Hepatocyte (in vitro differentiated cells): ENCODE data around the gene PLCL1. TPM values are rescaled to one million over a fixed set of nuclear protein-coding genes. Genes with fewer than 3 reads are reported as not detected.

Source experiments
- DNase-seq: peaks from one replicate; pipeline ENCODE4 v3.0.0-alpha.2; 2016; ENCODE audit warnings: low spot score
- H2AFZ ChIP-seq: fragments of 200-600 bp; sonication (generic); 2 replicates; pipeline ENCODE4 v1.6.0; 2016; ENCODE audit warnings: antibody characterized with exemption, mild to moderate bottlenecking
- H3K27ac ChIP-seq: fragments of 200-600 bp; sonication (generic); 2 replicates; pipeline ENCODE4 v1.5.1; 2016; ENCODE audit warnings: mild to moderate bottlenecking
- H3K27me3 ChIP-seq: fragments of 200-600 bp; sonication (generic); 2 replicates; pipeline ENCODE4 v1.6.1; 2016
- H3K36me3 ChIP-seq: fragments of 200-600 bp; sonication (generic); replicated peaks from 2 replicates; pipeline ENCODE4 v1.5.1; 2016; ENCODE audit warnings: low read depth; ENCODE audit not compliant: insufficient read depth
- H3K4me1 ChIP-seq: fragments of 200-600 bp; sonication (generic); 2 replicates; pipeline ENCODE4 v1.5.1; 2016; ENCODE audit warnings: mild to moderate bottlenecking, moderate library complexity; ENCODE audit not compliant: insufficient read depth
- H3K4me2 ChIP-seq: fragments of 200-600 bp; sonication (generic); 2 replicates; pipeline ENCODE4 v1.6.0; 2016
- H3K4me3 ChIP-seq: fragments of 200-600 bp; sonication (generic); 2 replicates; pipeline ENCODE4 v1.5.1; 2016; ENCODE audit warnings: mild to moderate bottlenecking
- H3K79me2 ChIP-seq: fragments of 200-600 bp; sonication (generic); 2 replicates; pipeline ENCODE4 v1.6.0; 2017; ENCODE audit warnings: mild to moderate bottlenecking
- H3K9me2 ChIP-seq: fragments of 200-600 bp; sonication (generic); replicated peaks from 2 replicates; pipeline ENCODE4 v1.6.0; 2017; ENCODE audit warnings: mild to moderate bottlenecking; ENCODE audit not compliant: insufficient read depth
- H3K9me3 ChIP-seq: fragments of 200-600 bp; sonication (generic); 2 replicates; pipeline ENCODE4 v1.5.1; 2016; ENCODE audit warnings: low read depth, mild to moderate bottlenecking
- H4K20me1 ChIP-seq: fragments of 200-600 bp; sonication (generic); 2 replicates; pipeline ENCODE4 v1.6.0; 2016; ENCODE audit warnings: mild to moderate bottlenecking; ENCODE audit not compliant: insufficient read depth, poor library complexity, severe bottlenecking
- EZH2 ChIP-seq: fragments of 200-600 bp; sonication (generic); IDR thresholded peaks from 2 replicates; pipeline ENCODE4 v1.6.1; 2016; ENCODE audit warnings: antibody characterized with exemption, mild to moderate bottlenecking, borderline replicate concordance
- EZH2phosphoT487 ChIP-seq: fragments of 200-600 bp; sonication (generic); IDR thresholded peaks from one replicate; pipeline ENCODE4 v1.6.1; 2018; ENCODE audit warnings: antibody characterized with exemption, mild to moderate bottlenecking, low read depth, moderate library complexity; ENCODE audit not compliant: unreplicated experiment, severe bottlenecking
- WGBS: methylation state at CpG from one replicate; pipeline ENCODE4 v1.1.6; 2016; ENCODE audit warnings: low lambda C conversion rate; ENCODE audit errors: missing lambda C conversion rate; 5-methylcytosine and 5-hydroxymethylcytosine counted together
- polyA plus RNA-seq: library from polyadenylated mRNA; unstranded; fragments of >200 nt; fragmentation: Nextera tagmentation; extraction: Ambion mirVana; gene quantifications from 2 replicates; pipeline ENCODE4 v1.2.1, GENCODE V29; 2016
- total RNA-seq: library from RNA; depleted of rRNA; stranded (reverse); fragments of >200 nt; gene quantifications from 2 replicates; pipeline ENCODE4 v1.2.3, GENCODE V29; 2014
- TF ChIP-seq, protein P1 (sequence below): fragments of 200-600 bp; sonication (generic); IDR thresholded peaks from 2 replicates; pipeline ENCODE4 v1.5.1; 2016; ENCODE audit warnings: antibody characterized with exemption, mild to moderate bottlenecking; ENCODE audit not compliant: poor library complexity

PLCL1 gene
- total and polyA plus RNA-seq, 2 experiments from 2014 or later = 0.37 to 2.4 TPM

- TF ChIP-seq EZH2phosphoT487 (no peak), EZH2 (no peak)
- TF ChIP-seq, protein P1, sequence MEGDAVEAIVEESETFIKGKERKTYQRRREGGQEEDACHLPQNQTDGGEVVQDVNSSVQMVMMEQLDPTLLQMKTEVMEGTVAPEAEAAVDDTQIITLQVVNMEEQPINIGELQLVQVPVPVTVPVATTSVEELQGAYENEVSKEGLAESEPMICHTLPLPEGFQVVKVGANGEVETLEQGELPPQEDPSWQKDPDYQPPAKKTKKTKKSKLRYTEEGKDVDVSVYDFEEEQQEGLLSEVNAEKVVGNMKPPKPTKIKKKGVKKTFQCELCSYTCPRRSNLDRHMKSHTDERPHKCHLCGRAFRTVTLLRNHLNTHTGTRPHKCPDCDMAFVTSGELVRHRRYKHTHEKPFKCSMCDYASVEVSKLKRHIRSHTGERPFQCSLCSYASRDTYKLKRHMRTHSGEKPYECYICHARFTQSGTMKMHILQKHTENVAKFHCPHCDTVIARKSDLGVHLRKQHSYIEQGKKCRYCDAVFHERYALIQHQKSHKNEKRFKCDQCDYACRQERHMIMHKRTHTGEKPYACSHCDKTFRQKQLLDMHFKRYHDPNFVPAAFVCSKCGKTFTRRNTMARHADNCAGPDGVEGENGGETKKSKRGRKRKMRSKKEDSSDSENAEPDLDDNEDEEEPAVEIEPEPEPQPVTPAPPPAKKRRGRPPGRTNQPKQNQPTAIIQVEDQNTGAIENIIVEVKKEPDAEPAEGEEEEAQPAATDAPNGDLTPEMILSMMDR = no peak
- DNase-seq = no peak
These were observed 110.4 kb downstream of the PLCL1 start for GRCh38 chr2:197914778-197915177.

DNA sequence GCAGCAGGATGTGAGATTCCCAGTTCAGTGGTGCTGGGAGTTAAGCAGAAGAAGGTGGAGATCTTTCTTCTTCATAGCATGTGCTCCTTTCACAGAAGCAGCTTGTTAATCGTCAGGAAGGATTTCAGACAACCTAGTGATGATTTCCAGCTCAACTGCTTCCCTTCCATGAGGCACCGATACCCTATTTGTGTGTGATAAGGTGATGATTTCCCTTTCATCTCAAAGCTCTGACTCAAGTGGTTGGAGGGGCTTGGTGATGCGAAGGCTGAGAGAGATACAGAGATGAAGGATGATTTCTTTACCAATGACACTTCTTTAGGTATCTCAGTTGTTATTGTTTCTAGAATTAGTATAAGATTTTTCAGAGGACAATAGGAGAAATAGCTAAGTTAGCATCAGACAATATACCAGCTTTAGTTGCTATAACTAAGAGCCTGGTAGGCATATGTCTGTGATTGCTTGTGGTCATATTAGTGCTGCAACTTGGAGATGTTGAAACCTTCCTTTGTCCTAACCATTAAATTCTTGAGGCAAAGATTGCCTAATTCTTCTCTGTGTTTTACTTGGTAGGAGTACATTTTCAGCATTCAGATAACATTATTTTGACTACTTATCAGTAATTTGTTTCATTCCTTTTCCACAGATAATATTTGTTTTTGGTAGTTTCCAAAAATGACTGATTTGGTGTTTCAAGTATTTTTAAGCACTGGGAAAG lies 111.3 kb downstream of the PLCL1 start:
- WGBS = 31% methylated on average over 3 of the region's 3 CpGs
- H4K20me1 ChIP-seq = no peaks in the 10 kb centered on the region
- H3K79me2 ChIP-seq = no peaks in the 10 kb centered on the region

More at GRCh38 chr2:197914778-197915177, 110.4 kb downstream of the PLCL1 start:
- Histone ChIP-seq H3K4me1 (no peaks in the 10 kb centered on the region), H3K27ac (no peak overlapping the region), H3K27me3 (no peaks in the 10 kb centered on the region), H3K36me3 (no peaks in the 10 kb centered on the region), H3K9me2 (no peaks in the 10 kb centered on the region), H3K4me3 (no peak overlapping the region), H2AFZ (no peak overlapping the region), H3K79me2 (no peaks in the 10 kb centered on the region), H4K20me1 (no peaks in the 10 kb centered on the region), H3K9me3 (no peaks in the 10 kb centered on the region), H3K4me2 (no peak overlapping the region)
- 65% methylated on average over 2 of the region's 2 CpGs for WGBS

GRCh38 chr2:197919487-197919886 lies 115.1 kb downstream of the PLCL1 start:
- Histone ChIP-seq H2AFZ (no peak overlapping the region), H3K36me3 (no peaks in the 10 kb centered on the region), H3K9me3 (no peaks in the 10 kb centered on the region), H3K4me2 (no peak overlapping the region), H3K79me2 (no peaks in the 10 kb centered on the region), H3K4me3 (no peak overlapping the region), H3K27me3 (no peaks in the 10 kb centered on the region), H3K9me2 (no peaks in the 10 kb centered on the region), H4K20me1 (no peaks in the 10 kb centered on the region), H3K27ac (no peak overlapping the region), H3K4me1 (no peaks in the 10 kb centered on the region)
- no peak for TF ChIP-seq EZH2phosphoT487
- no peak for TF ChIP-seq EZH2
- TF ChIP-seq, protein P1 = no peak
- no peak for DNase-seq

More for the DNA sequence above, 111.3 kb downstream of the PLCL1 start:
- Histone ChIP-seq H3K4me3 (no peak overlapping the region), H3K4me1 (no peaks in the 10 kb centered on the region), H3K9me2 (no peaks in the 10 kb centered on the region), H3K36me3 (no peaks in the 10 kb centered on the region), H3K4me2 (no peak overlapping the region), H3K27ac (no peak overlapping the region), H2AFZ (no peak overlapping the region), H3K27me3 (no peaks in the 10 kb centered on the region), H3K9me3 (no peaks in the 10 kb centered on the region)
- no peak for DNase-seq
- TF ChIP-seq EZH2 (no peak), EZH2phosphoT487 (no peak)
- TF ChIP-seq, protein P1 = no peak
